Mucosa of descending colon (tissue), 3 donors: ENCODE data around the gene KRT6C. TPM values are rescaled to one million over a fixed set of nuclear protein-coding genes. Genes with fewer than 3 reads are reported as not detected.
A peak's percentile ranks its signal among the peaks of the same experiment; 100 is the strongest.

ENCODE experiments used
- ATAC-seq: fragments of 200-7000 bp; cut with Tn5 transposase; one replicate; pipeline ENCODE4 v1.9.1; 2020; ENCODE audit warnings: mild to moderate bottlenecking, moderate library complexity
- DNase-seq, 3 donors: peaks; one replicate each; pipeline ENCODE4 v3.0.0-alpha.2; 2020
- H3K36me3 ChIP-seq: fragments of 200-600 bp; one replicate; pipeline ENCODE4 v1.8.0; 2021; ENCODE audit warnings: low read depth, mild to moderate bottlenecking
- H3K4me1 ChIP-seq: fragments of 200-600 bp; one replicate; pipeline ENCODE4 v1.8.0; 2021; ENCODE audit warnings: low read depth, mild to moderate bottlenecking
- H3K4me3 ChIP-seq: fragments of 200-600 bp; one replicate; pipeline ENCODE4 v1.8.0; 2021; ENCODE audit warnings: mild to moderate bottlenecking
- H3K9me3 ChIP-seq: fragments of 200-600 bp; one replicate; pipeline ENCODE4 v1.8.0; 2021; ENCODE audit warnings: mild to moderate bottlenecking
- intact Hi-C, 2 donors: fragments of 100-400 bp; cut with DNase I in 1 of 2; cut with micrococcal nuclease in 1 of 2; formaldehyde crosslinking; loops; one replicate each; pipeline versions ENCODE4 v1.11.0 to v1.11.1; 2022; cut with DNase I, micrococcal nuclease
- total RNA-seq, 3 donors: library from RNA; stranded (reverse); fragmentation: NEBNext Ultra II Directional in 2 of 3; extraction: Animal tissue kit (Norgen Biotek cat#: 25700) in 2 of 3; gene quantifications; one replicate each; pipeline versions ENCODE4 v1.2.1 to v1.2.4, GENCODE V29; 2021 to 2023
- TF ChIP-seq, protein P1 (sequence below): fragments of 200-600 bp; IDR thresholded peaks from one replicate; pipeline ENCODE4 v1.8.0; 2022; ENCODE audit warnings: antibody characterized with exemption, mild to moderate bottlenecking
- donor health status: DM: no; HTN: no; CAD: no; lungs with moderate emphysema.
- donor health status: DM: no; HTN: no; CAD: no.
- donor health status: DM: no; HTN: yes; CAD: no.

KRT6C gene
- total RNA-seq, 3 donors from 2014 or later, result 0.20 TPM; not detected in 2

DNA sequence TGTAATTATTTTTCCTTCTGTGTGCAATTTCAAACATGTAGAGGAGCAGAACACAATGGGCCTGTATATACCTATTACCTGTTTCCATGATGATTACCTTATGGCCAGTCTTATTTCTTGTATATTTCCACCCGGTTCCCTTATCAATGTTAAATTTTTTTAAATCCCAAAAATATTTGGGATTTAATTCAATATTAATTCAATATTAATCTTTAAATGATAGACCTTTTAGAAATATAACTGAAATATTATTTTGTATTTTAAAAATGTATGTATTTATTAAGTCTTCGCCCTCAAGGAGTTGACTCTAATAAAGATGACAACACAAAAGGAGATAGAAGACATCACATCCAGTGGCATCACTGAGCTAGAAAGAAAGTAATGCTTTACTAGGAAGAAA lies 607 bp upstream of the KRT6C start:
- DNase-seq (no peak), ATAC-seq (no peak)
- H3K4me3 ChIP-seq, result no peak overlapping the region
- no peaks in the 10 kb centered on the region for H3K9me3 ChIP-seq
- no peaks in the 10 kb centered on the region for H3K4me1 ChIP-seq
- intact Hi-C loops, result no loop called here
- TF ChIP-seq, protein P1, sequence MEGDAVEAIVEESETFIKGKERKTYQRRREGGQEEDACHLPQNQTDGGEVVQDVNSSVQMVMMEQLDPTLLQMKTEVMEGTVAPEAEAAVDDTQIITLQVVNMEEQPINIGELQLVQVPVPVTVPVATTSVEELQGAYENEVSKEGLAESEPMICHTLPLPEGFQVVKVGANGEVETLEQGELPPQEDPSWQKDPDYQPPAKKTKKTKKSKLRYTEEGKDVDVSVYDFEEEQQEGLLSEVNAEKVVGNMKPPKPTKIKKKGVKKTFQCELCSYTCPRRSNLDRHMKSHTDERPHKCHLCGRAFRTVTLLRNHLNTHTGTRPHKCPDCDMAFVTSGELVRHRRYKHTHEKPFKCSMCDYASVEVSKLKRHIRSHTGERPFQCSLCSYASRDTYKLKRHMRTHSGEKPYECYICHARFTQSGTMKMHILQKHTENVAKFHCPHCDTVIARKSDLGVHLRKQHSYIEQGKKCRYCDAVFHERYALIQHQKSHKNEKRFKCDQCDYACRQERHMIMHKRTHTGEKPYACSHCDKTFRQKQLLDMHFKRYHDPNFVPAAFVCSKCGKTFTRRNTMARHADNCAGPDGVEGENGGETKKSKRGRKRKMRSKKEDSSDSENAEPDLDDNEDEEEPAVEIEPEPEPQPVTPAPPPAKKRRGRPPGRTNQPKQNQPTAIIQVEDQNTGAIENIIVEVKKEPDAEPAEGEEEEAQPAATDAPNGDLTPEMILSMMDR, result no peak
- no peaks in the 10 kb centered on the region for H3K36me3 ChIP-seq

DNA sequence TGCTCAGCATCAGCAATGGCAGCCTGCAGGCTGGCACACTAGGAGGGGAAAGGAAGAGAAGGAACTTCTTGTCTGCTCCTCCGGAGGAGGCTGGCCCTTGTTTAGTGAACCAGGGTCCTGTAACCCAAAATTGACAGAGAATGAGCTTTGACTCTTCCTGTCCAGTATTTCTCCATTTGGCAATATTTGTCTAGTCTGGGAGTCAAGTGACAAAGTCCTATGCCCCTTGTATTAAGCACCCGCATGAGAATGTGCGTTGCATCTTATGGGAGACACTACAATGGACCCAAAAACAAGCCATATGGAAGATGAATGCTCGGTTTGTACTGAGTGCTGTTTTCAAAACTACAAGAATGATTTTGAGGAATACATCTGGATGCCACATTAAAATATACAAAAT lies 3.8 kb downstream of the KRT6C start:
- Histone ChIP-seq H3K4me1 (no peaks in the 10 kb centered on the region), H3K36me3 (no peaks in the 10 kb centered on the region), H3K4me3 (no peak overlapping the region), H3K9me3 (no peaks in the 10 kb centered on the region)
- DNase-seq (no peak), ATAC-seq (no peak)
- TF ChIP-seq, protein P1, result no peak
- intact Hi-C loops, result no loop called here

DNA sequence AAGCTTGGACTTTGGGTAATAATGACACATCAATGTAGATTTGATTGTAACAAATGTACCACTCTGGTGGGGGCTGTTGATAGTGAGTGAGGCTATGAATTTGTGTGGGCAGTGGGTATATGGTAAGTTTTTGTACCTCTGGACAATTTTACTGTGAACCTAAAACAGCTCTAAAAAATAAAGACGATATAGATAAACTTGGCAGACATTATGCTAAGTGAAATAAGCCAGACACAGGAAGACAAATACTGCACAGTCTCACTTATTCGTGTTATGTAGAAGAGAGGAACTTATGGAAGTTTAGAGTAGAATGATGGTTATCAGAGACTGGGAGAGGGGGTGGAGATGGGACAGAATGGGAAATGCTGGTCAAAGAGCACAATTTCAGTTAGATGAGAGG lies 8.7 kb downstream of the KRT6C start:
- no peaks in the 10 kb centered on the region for H3K4me1 ChIP-seq
- intact Hi-C loops, result no loop called here
- no peak overlapping the region for H3K4me3 ChIP-seq
- DNase-seq (no peak), ATAC-seq (no peak)
- TF ChIP-seq, protein P1, result no peak
- no peaks in the 10 kb centered on the region for H3K36me3 ChIP-seq
- H3K9me3 ChIP-seq, result no peaks in the 10 kb centered on the region

DNA sequence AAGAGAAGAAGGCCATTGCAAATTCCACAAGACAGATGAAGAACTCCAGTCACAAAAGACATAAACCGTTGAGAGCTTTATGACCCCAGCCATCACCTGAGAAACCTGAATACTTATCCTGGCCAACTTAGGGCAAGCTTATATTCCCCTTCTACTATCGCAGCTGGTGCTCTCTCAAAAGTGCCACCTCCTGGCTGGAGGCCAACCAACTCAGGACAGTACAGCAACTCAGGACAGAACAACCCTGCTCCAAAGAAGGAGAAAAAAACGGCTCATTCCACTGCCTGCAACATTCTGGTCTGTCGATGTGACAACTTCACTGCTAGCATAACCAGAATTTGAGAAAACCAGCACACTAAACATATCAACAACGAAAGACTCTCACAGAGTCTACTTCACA lies 11.9 kb downstream of the KRT6C start:
- DNase-seq, result peak in 1 of 3 donors; percentile 38

DNA sequence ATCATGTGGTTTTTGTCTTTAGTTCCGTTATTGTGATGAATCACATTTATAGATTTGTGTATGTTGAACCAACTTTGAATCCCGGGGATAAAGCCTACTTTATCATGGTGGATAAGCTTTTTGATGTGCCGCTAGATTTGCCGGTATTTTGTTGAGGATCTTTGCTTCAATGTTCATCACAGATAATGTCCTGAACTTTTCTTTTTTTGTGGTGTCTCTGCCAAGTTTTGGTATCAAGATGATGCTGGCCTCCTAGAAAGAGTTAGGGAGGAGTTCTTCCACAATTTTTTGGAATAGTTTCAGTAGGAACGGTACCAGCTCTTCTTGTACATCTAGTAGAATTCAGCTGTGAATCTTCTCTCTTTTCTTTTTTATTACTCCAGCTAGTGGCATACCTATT lies 14.7 kb downstream of the KRT6C start:
- no peak for DNase-seq
- no peaks in the 10 kb centered on the region for H3K9me3 ChIP-seq
- H3K4me1 ChIP-seq, result peaks cover 8% of the 10 kb centered on the region
- no peak for ATAC-seq
- intact Hi-C loops, result no loop called here
- H3K4me3 ChIP-seq, result no peak overlapping the region
- TF ChIP-seq, protein P1, result no peak
- H3K36me3 ChIP-seq, result no peaks in the 10 kb centered on the region

More for the DNA sequence above, 11.9 kb downstream of the KRT6C start:
- intact Hi-C loops, result no loop called here
- TF ChIP-seq, protein P1, result no peak
- no peak for ATAC-seq
- no peak overlapping the region for H3K4me3 ChIP-seq
- no peaks in the 10 kb centered on the region for H3K9me3 ChIP-seq
- no peaks in the 10 kb centered on the region for H3K36me3 ChIP-seq
- H3K4me1 ChIP-seq, result no peaks in the 10 kb centered on the region

DNA sequence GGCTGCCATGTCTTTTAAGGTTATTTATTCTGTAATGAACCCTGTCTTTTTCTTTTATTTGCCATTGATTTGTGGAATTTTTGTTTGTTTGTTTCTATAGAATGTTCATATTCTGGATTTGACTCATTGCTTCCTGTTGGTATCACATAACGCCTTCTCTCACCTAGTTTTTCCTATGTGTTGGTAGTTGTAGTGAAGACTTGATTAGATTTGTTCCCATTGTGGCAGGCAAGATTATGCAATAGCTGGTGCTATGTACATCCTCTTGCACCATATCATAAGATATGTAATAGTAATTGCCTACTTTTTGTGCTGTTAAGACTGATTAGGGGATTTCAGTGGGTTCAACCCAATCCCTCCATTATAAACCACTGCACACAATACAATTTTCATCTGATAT lies 17.8 kb downstream of the KRT6C start:
- ATAC-seq (no peak), DNase-seq (no peak)
- intact Hi-C loops, result no loop called here
- H3K36me3 ChIP-seq, result no peaks in the 10 kb centered on the region
- no peaks in the 10 kb centered on the region for H3K9me3 ChIP-seq
- peaks cover 8% of the 10 kb centered on the region for H3K4me1 ChIP-seq
- no peak overlapping the region for H3K4me3 ChIP-seq
- TF ChIP-seq, protein P1, result no peak
